Epithelial cell of prostate (primary cell): ENCODE data around the gene UNC45B.
"Not testable (repeated sequence)": the region's sequence is repeated elsewhere in the genome, so short reads cannot be mapped to it uniquely, and the experiment has no call there.

Source experiments
- DNase-seq: peaks from one replicate; pipeline ENCODE4 v3.0.0-alpha.2; 2011; ENCODE audit warnings: low read depth, low spot score
- H3K27ac ChIP-seq: fragments of 450-650 bp; 2 replicates; pipeline ENCODE4 v1.5.1; 2017; ENCODE audit warnings: mild to moderate bottlenecking

UNC45B gene

DNA sequence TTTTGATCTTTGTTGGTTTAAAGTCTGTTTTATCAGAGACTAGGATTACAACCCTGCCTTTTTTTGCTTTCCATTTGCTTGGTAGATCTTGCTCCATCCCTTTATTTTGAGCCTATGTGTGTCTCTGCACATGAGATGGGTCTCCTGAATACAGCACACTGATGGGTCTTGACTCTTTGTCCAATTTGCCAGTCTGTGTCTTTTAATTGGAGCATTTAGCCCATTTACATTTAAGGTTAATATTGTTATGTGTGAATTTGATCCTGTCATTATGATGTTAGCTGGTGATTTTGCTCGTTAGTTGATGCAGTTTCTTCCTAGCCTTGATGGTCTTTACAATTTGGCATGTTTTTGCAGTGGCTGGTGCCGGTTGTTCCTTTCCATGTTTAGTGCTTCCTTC lies 55.0 kb downstream of the UNC45B start:
- not testable (repeated sequence) for H3K27ac ChIP-seq, DNase-seq

DNA sequence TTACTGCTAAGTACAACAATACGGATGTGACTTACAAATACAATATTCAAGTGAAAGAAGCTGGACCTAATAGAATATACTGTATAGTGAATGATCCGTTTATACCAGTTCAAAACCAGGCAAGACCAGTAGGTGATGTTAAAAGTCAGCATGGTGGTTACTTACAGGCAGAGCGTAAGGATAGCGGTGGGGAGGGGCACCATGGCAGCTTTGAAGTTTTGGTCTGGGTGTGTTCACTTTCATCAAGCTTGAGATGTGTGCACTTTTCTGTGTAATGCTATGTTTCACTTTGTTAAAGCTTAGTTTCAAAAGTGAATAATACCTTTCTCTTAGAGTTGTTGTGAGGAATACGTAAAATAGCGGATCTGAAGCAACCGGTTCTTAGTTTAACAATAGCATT lies 63.1 kb downstream of the UNC45B start:
- DNase-seq = no peak
- H3K27ac ChIP-seq = no peak overlapping the region

DNA sequence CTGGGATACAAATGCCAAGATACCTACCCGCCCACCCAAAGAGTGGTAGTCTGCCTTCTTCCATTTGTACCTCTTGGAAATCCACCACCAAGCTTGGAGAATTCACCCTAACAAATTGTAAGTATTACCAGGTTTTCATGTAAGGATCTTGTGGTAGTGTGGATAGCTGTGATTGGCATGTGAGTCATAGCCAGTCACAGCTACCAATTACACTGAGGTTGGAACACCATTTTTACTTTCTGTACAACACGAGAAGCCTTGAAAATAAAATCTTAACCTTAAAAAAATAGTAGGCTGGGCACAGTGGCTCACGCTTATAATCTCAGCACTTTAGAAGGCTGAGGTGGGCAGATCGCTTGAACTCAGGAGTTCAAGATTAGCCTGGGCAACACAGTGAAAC lies 65.1 kb downstream of the UNC45B start:
- DNase-seq = no peak

DNA sequence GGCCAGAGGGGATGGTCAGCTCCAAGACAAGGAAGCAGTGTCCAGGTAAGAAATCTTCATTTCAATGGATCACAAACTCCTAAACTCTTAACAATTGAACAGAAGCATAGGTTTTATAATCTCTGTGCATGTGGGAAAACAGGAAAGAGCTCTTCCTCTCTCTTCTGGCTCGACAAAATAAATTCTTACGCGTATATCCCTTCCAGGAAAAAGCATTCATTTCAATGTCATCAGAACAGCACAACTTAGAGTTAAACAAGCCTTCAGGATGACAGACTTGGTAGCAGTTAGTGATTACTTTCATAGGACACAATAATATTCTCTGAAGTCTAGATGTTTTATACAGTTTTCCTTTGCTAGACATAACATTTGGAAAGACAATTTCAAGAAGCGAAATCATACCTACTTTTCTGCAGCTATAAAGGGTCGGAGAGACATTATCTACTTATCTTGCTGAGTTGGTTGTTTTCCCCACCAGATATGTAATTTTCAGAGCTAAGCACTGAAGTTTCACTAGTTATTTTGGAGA lies 65.9 kb downstream of the UNC45B start:
- no peak for DNase-seq
- H3K27ac ChIP-seq = no peak overlapping the region

More for the DNA sequence above, 65.1 kb downstream of the UNC45B start:
- H3K27ac ChIP-seq = no peak overlapping the region

DNA sequence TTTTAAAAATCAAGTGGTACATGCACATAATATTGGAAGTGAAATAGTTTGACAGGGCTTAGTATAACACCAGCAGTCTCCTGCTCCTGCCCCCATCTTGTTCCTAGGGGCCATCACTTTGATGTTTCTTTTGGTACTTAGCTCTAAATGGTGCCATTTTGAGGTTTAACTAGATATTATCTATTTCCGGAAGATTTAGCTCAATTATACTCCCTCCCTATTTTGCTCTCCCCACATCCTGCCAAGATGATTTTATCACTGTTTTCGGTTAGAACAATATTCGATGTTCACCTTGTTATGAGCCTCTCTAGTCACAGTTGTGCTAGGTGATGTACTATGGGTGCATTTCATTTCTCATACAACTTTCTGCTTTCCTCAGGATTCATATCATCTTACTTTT lies 66.6 kb downstream of the UNC45B start:
- no peak overlapping the region for H3K27ac ChIP-seq
- no peak for DNase-seq

DNA sequence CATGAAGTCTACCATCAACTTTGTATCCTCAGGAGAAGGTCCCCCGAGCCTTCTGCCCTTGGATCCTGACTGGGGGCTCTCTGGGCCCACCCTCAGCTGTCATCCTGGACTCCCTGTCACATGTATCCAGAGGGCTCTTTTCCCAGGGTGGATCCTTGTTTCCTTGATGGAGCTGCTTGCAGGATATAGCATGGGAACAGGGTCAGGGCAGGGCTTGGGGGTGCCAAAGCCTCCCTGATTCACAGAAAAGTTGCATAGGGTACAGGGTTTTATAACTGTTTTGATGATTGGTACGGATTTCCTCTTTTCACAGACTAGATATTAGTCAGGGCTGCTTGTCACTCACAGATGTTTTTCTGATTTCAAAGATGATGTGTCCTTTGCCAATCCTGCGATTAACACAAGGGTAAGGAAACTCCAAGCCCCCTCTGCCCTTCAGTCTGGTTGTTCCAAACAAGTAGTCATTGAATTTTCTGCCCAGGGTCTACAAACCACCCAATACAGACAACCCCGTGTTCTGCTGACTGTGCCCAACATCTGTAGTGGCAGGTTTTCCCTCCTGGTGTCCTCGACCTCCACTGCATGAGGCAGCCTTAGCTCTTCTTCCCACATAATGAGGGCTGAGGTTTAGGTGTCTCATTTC lies 67.1 kb downstream of the UNC45B start:
- no peak for DNase-seq
- no peak overlapping the region for H3K27ac ChIP-seq

DNA sequence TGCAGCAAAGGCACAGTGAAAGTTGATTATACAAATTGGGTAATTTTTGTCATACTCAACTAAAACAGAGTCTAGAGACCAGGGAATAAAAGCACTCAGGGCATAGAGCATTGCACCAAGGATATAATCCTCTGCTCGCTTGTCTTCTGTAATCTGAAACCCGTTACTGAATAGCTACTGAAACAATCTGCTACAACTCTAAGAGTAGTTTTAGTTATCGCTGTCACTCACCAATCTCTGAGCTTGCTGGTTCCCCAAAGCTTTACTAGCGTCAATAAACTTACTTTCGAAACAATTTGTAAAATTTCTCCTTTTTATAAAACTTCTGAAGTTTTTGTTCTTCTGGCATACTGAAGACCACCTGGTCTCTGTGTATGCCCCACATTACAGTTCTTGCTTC lies 69.5 kb downstream of the UNC45B start:
- no peak for DNase-seq
- H3K27ac ChIP-seq = no peak overlapping the region

DNA sequence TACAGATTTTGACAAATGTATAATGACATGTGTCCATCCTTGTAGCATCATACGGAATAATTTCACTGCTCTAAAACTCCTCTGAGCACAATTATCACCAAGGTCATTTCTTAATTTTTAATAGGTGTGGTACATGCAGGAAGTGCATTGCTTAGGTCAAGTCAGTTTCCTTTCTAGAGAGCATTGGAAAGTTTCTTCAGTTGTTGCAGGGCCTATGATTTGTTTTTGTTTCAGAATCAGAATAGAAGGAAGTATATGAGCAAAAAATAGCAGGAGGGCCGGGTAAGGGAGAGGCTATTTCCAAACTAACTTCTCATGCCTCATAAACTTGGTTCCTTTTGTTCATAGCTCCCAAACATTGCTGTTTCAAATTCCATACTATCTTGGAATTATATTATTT lies 71.3 kb downstream of the UNC45B start:
- H3K27ac ChIP-seq = no peak overlapping the region
- DNase-seq = no peak

DNA sequence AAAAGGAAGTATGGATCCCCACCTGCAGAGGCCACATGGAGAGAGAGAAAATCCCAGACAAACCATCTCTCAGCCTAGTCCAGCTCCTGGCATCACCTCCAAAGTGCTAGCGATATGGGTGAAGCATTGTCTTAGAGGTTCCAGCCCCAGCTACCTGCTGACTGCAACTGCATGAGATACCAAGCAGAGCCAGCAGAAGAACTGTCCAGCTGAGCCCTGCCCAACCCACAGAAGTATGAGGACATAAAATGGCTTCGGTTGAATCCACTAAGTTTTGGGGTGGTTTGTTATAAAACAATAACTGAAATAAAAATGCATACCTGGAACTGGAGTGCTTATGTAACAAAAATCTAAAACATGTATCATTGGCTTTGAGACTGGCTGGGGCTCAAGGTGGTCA lies 74.8 kb downstream of the UNC45B start:
- no peak for DNase-seq

DNA sequence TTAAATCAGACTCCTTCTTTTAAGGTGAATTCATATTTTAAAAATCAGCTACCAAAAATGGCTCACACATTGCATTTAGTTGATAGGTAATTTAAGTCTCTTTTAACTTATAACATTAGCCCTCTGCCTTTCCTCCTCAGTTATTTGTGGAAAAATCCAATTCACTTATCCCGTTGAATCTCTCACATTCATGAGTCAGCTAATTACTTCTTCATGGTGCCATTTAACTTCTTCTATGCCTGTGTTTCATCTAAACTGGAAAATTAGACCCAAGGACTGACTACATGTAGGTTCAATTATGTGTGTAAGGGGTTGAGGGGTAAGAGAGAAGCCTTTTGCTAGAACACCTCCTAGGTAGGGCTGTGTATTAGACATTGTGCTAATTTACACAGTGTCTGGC lies 76.8 kb downstream of the UNC45B start:
- DNase-seq = no peak
- H3K27ac ChIP-seq = no peak overlapping the region

More for the DNA sequence above, 74.8 kb downstream of the UNC45B start:
- no peak overlapping the region for H3K27ac ChIP-seq

DNA sequence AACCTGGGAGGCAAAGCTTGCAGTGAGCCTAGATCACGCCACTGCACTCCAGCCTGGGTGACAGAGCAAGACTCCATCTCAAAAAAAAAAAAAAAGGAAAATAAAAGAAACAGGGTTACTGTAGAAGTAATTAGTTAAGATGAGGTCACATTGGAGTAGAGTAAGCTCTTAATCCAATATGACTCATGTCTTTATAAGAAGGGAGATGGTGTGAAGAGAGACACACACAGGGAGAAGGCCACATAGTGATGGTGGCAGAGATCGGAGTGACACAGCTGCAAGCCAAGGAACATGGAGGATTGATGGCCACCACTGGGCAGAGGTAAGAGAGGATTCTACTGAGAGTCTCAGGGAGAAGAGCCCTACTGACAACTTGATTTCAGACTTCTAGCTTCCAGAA lies 79.9 kb downstream of the UNC45B start:
- DNase-seq = no peak
- no peak overlapping the region for H3K27ac ChIP-seq

DNA sequence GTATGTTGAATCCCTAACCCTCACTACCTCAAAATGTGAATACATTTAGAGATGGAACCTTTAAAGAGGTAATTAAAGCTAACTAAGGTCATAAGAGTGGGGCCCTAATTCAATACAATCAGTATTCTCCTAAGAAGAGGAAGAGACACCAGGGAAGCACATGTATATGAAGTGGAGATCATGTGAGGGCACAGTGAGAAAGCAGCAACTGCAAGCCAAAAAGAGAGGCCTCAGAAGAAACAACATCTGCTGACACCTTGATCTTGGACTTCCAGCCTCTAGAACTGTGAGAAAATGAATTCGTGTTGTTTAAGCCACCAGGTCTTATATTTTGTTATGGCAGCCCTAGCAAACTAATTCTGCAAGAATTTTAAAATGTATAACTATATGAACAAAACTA lies 82.0 kb downstream of the UNC45B start:
- H3K27ac ChIP-seq = no peak overlapping the region
- no peak for DNase-seq

DNA sequence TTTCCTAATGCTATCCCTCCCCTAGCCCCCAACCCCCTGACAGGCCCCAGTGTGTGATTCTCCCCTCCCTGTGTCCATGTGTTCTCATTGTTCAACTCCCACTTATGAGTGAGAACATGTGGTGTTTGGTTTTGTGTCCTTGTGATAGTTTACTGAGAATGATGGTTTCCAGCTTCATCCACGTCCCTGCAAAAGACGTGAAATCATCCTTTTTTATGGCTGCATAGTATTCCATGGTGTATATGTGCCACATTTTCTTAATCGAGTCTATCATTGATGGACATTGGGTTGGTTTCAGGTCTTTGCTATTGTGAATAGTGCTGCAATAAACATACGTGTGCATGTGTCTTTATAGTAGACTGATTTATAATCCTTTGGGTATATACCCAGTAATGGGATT lies 86.7 kb downstream of the UNC45B start:
- not testable (repeated sequence) for DNase-seq, H3K27ac ChIP-seq

DNA sequence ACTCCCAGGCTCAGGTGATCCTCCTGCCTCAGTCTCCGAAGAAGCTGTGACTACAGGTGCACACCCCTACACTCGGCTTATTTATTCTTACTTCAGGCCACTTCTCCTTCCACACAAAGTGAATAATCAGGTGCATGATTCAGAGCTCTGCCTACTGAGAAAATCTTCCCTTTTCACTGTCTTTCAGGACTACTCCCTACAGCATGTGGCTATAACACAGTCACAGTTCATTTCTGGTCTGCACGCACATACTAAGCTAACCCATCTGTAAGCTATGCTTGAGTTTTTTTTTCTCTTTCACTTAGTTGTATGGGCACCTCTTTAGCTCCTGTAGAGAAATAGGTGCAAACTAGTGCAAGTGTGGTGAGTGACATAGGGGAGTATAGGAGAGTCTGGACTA lies 87.7 kb downstream of the UNC45B start:
- no peak overlapping the region for H3K27ac ChIP-seq
- no peak for DNase-seq

DNA sequence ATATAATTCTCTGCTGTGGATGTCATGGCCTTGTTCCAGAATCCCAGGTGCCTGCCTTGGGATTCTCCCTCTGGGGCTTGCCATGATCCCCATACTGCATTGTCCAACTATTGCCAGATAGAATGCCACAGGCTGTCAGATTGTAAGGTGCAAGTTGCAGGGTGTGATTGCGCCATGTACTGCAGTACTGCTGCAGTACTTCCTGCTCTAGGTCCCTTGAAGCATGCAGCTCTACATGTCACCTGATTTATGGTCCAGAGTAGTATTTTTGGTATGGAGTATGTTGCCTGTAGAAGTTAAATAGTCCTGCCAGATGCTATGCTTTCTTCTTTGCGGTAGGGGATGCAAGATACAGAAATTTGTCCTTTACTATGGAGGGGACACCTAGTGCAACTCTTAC lies 88.3 kb downstream of the UNC45B start:
- DNase-seq = no peak

DNA sequence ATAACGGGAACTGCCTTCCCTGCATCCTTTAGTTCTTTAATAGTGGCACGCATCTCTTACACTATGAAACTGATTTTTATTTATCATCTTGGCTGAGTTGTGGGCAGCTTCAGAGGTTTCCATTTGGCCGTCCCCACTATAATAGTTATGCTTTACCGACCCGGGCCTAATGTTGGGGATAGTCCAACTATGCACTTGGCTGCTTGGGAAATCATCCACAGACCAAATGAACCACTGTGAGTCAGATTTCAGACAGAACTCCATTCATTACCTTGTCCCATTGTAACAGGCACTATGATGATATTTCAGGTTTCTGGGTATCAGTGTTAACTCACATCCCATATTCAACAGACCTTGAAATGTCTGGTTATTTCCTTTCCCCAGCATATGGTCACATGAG lies 89.2 kb downstream of the UNC45B start:
- no peak for DNase-seq
- H3K27ac ChIP-seq = no peak overlapping the region

More for the DNA sequence above, 88.3 kb downstream of the UNC45B start:
- H3K27ac ChIP-seq = no peak overlapping the region

DNA sequence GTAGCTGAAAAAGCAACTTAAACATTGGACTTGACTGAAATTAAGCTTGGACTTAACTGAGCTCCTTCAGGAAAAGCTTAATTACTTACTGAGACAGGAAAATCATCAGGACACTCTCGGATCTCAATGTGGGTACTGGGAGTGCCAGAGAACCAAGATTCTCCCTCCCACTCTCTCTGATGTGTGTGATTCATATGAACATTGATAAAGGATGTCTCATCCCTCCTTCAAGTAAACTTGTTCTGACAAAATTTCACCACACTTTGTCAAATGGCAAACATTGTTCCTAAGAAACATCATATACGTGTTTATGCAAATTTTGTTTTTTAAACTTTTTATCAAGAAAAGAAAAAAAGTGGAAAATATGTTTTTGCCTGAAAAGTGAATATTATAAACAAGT lies 91.2 kb downstream of the UNC45B start:
- DNase-seq = peak; percentile 57
- peak overlapping the region; percentile 49 for H3K27ac ChIP-seq
